Measurements from ENCODE around the gene PGGHG.
"Not testable (repeated sequence)": the region's sequence is repeated elsewhere in the genome, so short reads cannot be mapped to it uniquely, and the experiment has no call there.

Gene PGGHG

GRCh38 chr11:256952-257737, 31.8 kb upstream of the PGGHG start:
- DNase-seq (ENCODE audit: low read depth), result no peak
- no peak for TF ChIP-seq CTCF (IDR thresholded peaks at IDR 0.05; ENCODE audit: insufficient read depth, low read depth, low read length, missing control alignments)
- H3K4me3 ChIP-seq (ENCODE audit: low read length), result no peak overlapping the region

- H3K4me3 ChIP-seq (ENCODE audit: low read length), result no peak overlapping the region
- peak; percentile 8 for TF ChIP-seq CTCF (IDR thresholded peaks at IDR 0.05; ENCODE audit: insufficient read depth, low read depth, low read length, missing control alignments)
- DNase-seq (ENCODE audit: low read depth), result no peak
Observed at GRCh38 chr11:257766-258493, 31.0 kb upstream of the PGGHG start.

GRCh38 chr11:259413-259812, 29.5 kb upstream of the PGGHG start:
- TF ChIP-seq CTCF (IDR thresholded peaks at IDR 0.05; ENCODE audit: insufficient read depth, low read depth, low read length, missing control alignments), result no peak

GRCh38 chr11:261624-262023, 27.3 kb upstream of the PGGHG start:
- no peak overlapping the region for H3K4me3 ChIP-seq (ENCODE audit: low read length)
- no peak for TF ChIP-seq CTCF (IDR thresholded peaks at IDR 0.05; ENCODE audit: insufficient read depth, low read depth, low read length, missing control alignments)
- no peak for DNase-seq (ENCODE audit: low read depth)

More at GRCh38 chr11:259413-259812, 29.5 kb upstream of the PGGHG start:
- no peak for DNase-seq (ENCODE audit: low read depth)
- H3K4me3 ChIP-seq (ENCODE audit: low read length), result no peak overlapping the region

GRCh38 chr11:266676-267439, 22.1 kb upstream of the PGGHG start:
- TF ChIP-seq CTCF (IDR thresholded peaks at IDR 0.05; ENCODE audit: insufficient read depth, low read depth, low read length, missing control alignments), result no peak
- no peak for DNase-seq (ENCODE audit: low read depth)
- no peak overlapping the region for H3K4me3 ChIP-seq (ENCODE audit: low read length)

GRCh38 chr11:267491-267994, 21.4 kb upstream of the PGGHG start:
- no peak for TF ChIP-seq CTCF (IDR thresholded peaks at IDR 0.05; ENCODE audit: insufficient read depth, low read depth, low read length, missing control alignments)
- peak overlapping the region; percentile 13 for H3K4me3 ChIP-seq (ENCODE audit: low read length)
- no peak for DNase-seq (ENCODE audit: low read depth)

- H3K4me3 ChIP-seq (ENCODE audit: low read length); DNase-seq (ENCODE audit: low read depth): not testable (repeated sequence)
Observed at GRCh38 chr11:268716-269145, 20.2 kb upstream of the PGGHG start.

All from epithelial cell of esophagus (primary cell).